ENCODE measurements around the gene MAOA.
A peak's percentile ranks its signal among the peaks of the same experiment; 100 is the strongest.

The MAOA gene

DNA sequence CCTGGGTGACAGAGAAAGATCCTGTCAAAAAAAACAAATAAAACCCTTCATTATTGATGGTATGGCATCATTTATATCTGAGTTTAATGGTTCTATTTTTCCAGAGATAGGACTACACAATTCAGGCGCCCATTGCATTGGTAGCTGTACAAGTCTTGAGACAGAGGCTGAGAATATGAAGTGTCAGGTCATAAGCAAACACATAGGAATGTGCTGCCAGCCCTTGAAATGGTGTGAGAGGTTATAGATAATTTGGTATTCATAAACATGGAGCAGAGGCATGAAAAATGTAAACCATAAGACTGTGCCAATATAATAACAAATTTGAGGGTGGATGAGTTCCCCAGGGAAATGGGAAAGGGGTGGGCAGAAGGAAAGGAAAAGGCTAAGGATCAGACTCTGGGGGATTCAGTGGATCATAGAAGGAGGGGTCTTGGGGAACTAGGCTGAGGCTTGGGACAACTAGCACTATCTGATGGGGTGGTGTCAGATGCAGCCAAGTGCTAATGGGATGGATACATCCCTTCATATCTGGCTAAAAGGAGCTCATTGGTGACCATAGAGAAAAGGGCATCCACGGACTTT lies 50.8 kb downstream of the MAOA start:
- ChIA-PET CTCF (interaction anchor here (1.1 to 1.6 kb wide), 2 partner anchors 9 to 15 kb away, joined by 3 read pairs; no protein-coding TSS in a partner anchor), POLR2A (interaction anchor here (1.2 kb wide), 1 partner anchor 51 kb away, joined by 6 read pairs; the partner anchor contains the start of gene MAOA)
- H3K9me3 ChIP-seq (ENCODE audit: control insufficient read depth, insufficient read depth, low read depth, low read length), result no peaks in the 10 kb centered on the region
- no peaks in the 10 kb centered on the region for H3K36me3 ChIP-seq (ENCODE audit: control insufficient read depth in 2 of 2, insufficient read depth in 1 of 2, low read length in 2 of 2)
- no peak overlapping the region; the same call in 1 of the 2 replicates for H3K27ac ChIP-seq (ENCODE audit: extremely low read depth, low read depth, low read length)
- TF ChIP-seq, protein P1, sequence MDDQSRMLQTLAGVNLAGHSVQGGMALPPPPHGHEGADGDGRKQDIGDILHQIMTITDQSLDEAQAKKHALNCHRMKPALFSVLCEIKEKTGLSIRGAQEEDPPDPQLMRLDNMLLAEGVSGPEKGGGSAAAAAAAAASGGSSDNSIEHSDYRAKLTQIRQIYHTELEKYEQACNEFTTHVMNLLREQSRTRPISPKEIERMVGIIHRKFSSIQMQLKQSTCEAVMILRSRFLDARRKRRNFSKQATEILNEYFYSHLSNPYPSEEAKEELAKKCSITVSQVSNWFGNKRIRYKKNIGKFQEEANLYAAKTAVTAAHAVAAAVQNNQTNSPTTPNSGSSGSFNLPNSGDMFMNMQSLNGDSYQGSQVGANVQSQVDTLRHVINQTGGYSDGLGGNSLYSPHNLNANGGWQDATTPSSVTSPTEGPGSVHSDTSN (CRISPR knock-in tag; IDR thresholded peaks at IDR 0.05), result no peak
- TF ChIP-seq ZNF664 (tag by site-specific recombination; IDR thresholded peaks at IDR 0.05), result no peak
- peaks cover 11% of the 10 kb centered on the region; the same call in 1 of the 2 replicates for H3K4me1 ChIP-seq (ENCODE audit: control insufficient read depth, insufficient read depth, low read length)
- H3K4me3 ChIP-seq (ENCODE audit: low read depth, low read length), result no peak overlapping the region

DNA sequence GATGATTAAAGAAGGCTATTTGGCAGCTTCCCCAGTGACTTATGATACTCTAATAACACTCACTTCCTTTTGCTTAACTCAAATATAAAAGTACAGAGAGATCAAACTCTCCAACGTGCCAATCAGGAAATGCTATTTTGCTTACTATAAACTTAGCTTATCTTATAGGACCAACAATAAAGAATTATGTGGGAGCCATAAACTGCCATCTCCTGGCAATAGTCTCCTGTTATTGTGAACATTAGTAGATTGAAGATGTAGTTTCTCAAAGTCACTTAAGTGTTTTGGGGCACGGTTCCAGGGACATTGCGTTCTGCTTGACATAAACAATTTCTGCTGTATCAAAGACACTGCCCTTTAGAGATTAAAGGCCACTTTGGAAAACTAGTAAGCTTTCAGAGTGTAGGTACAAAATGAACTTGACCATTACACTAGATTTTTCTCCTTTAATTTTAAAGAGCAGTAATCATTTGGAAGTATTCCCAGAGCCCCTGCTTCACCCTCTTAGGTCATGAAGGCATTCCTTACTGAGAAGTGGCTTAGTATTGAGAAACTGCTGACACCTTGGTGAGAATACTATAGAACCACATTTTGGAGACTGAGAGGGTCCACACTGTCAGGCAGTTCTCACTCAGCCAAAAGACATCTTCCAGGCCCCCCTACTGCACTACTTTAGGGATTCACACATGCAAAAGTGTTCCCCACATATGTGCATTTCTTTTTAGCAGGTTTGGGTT lies 51.9 kb downstream of the MAOA start:
- peaks cover 6% of the 10 kb centered on the region; the same call in 1 of the 2 replicates for H3K4me1 ChIP-seq (ENCODE audit: control insufficient read depth, insufficient read depth, low read length)
- no peak overlapping the region; the same call in 1 of the 2 replicates for H3K27ac ChIP-seq (ENCODE audit: extremely low read depth, low read depth, low read length)
- ChIA-PET POLR2A (interaction anchor here (1.2 kb wide), 1 partner anchor 52 kb away, joined by 6 read pairs; the partner anchor contains the start of gene MAOA), CTCF (interaction anchor here (1.6 kb wide), 1 partner anchor 10 kb away, joined by 3 read pairs; no protein-coding TSS in a partner anchor)
- no peaks in the 10 kb centered on the region for H3K9me3 ChIP-seq (ENCODE audit: control insufficient read depth, insufficient read depth, low read depth, low read length)
- peak; percentile 92 for TF ChIP-seq TCF7L2 (IDR thresholded peaks at IDR 0.05; ENCODE audit: borderline replicate concordance, low read depth, low read length)
- TF ChIP-seq FEZF1 (tag by site-specific recombination; IDR thresholded peaks at IDR 0.05), result peak; percentile 68
- TF ChIP-seq, protein P2, sequence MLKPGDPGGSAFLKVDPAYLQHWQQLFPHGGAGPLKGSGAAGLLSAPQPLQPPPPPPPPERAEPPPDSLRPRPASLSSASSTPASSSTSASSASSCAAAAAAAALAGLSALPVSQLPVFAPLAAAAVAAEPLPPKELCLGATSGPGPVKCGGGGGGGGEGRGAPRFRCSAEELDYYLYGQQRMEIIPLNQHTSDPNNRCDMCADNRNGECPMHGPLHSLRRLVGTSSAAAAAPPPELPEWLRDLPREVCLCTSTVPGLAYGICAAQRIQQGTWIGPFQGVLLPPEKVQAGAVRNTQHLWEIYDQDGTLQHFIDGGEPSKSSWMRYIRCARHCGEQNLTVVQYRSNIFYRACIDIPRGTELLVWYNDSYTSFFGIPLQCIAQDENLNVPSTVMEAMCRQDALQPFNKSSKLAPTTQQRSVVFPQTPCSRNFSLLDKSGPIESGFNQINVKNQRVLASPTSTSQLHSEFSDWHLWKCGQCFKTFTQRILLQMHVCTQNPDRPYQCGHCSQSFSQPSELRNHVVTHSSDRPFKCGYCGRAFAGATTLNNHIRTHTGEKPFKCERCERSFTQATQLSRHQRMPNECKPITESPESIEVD (tag by site-specific recombination; IDR thresholded peaks at IDR 0.05), result peak; percentile 76
- TF ChIP-seq OSR2 (tag by site-specific recombination; IDR thresholded peaks at IDR 0.05), result peak; percentile 57; the same call in 1 of the 2 replicates
- TF ChIP-seq ZXDB (tag by site-specific recombination; IDR thresholded peaks at IDR 0.05), result peak; percentile 60
- TF ChIP-seq, protein P3, sequence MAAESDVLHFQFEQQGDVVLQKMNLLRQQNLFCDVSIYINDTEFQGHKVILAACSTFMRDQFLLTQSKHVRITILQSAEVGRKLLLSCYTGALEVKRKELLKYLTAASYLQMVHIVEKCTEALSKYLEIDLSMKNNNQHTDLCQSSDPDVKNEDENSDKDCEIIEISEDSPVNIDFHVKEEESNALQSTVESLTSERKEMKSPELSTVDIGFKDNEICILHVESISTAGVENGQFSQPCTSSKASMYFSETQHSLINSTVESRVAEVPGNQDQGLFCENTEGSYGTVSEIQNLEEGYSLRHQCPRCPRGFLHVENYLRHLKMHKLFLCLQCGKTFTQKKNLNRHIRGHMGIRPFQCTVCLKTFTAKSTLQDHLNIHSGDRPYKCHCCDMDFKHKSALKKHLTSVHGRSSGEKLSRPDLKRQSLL (tag by site-specific recombination; IDR thresholded peaks at IDR 0.05), result no peak
- TF ChIP-seq BCL11A (tag by site-specific recombination; IDR thresholded peaks at IDR 0.05; ENCODE audit: low read depth), result no peak
- TF ChIP-seq WT1 (tag by site-specific recombination; IDR thresholded peaks at IDR 0.05), result no peak
- TF ChIP-seq MYNN (tag by site-specific recombination; IDR thresholded peaks at IDR 0.05; ENCODE audit: borderline replicate concordance), result no peak
- peak; percentile 71 for TF ChIP-seq ZNF843 (tag by site-specific recombination; IDR thresholded peaks at IDR 0.05)
- peaks cover 0 to 2% of the 10 kb centered on the region in 2 experiments; a peak in 2 of 3 replicates for H3K36me3 ChIP-seq (ENCODE audit: control insufficient read depth in 2 of 2, insufficient read depth in 1 of 2, low read length in 2 of 2)
- H3K4me3 ChIP-seq (ENCODE audit: low read depth, low read length), result no peak overlapping the region

DNA sequence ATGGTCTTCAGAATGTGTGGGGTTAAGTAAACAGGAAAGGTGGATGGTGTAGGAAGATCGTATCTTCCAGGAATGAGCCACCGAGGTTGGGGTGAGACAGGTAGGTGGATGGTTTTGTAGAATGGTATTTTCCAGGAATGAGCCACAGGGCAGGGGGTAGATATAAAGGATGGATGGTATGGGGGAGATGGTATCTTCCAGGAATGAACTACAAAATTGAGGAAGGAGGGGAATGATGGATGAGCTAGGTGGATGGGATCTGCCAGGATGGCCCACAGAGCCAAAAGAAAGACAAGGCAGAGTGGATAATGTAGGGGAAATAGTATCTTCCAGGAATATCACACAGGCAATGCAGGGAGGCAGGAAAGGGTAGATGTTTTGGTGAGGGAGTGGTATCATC lies 60.0 kb downstream of the MAOA start:
- no peak overlapping the region for H3K27ac ChIP-seq (ENCODE audit: extremely low read depth, low read depth, low read length)
- H3K36me3 ChIP-seq (ENCODE audit: control insufficient read depth in 2 of 2, insufficient read depth in 1 of 2, low read length in 2 of 2), result peaks cover 0 to 5% of the 10 kb centered on the region in 2 experiments; a peak in 2 of 3 replicates
- CTCF ChIA-PET, result no interaction called here
- POLR2A ChIA-PET, result no interaction called here
- no peaks in the 10 kb centered on the region for H3K4me1 ChIP-seq (ENCODE audit: control insufficient read depth, insufficient read depth, low read length)
- H3K9me3 ChIP-seq (ENCODE audit: control insufficient read depth, insufficient read depth, low read depth, low read length), result no peaks in the 10 kb centered on the region; the same call in 1 of the 2 replicates
- H3K4me3 ChIP-seq (ENCODE audit: low read depth, low read length), result no peak overlapping the region
- no peak for TF ChIP-seq ZNF114 (tag by site-specific recombination; IDR thresholded peaks at IDR 0.05)
- no peak for TF ChIP-seq ZNF701 (tag by site-specific recombination; IDR thresholded peaks at IDR 0.05)
- TF ChIP-seq, protein P4, sequence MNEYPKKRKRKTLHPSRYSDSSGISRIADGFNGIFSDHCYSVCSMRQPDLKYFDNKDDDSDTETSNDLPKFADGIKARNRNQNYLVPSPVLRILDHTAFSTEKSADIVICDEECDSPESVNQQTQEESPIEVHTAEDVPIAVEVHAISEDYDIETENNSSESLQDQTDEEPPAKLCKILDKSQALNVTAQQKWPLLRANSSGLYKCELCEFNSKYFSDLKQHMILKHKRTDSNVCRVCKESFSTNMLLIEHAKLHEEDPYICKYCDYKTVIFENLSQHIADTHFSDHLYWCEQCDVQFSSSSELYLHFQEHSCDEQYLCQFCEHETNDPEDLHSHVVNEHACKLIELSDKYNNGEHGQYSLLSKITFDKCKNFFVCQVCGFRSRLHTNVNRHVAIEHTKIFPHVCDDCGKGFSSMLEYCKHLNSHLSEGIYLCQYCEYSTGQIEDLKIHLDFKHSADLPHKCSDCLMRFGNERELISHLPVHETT (tag by site-specific recombination; IDR thresholded peaks at IDR 0.05), result no peak
- no peak for TF ChIP-seq SETDB1 (IDR thresholded peaks at IDR 0.05; ENCODE audit: insufficient read length, low read length)
- TF ChIP-seq, protein P5, sequence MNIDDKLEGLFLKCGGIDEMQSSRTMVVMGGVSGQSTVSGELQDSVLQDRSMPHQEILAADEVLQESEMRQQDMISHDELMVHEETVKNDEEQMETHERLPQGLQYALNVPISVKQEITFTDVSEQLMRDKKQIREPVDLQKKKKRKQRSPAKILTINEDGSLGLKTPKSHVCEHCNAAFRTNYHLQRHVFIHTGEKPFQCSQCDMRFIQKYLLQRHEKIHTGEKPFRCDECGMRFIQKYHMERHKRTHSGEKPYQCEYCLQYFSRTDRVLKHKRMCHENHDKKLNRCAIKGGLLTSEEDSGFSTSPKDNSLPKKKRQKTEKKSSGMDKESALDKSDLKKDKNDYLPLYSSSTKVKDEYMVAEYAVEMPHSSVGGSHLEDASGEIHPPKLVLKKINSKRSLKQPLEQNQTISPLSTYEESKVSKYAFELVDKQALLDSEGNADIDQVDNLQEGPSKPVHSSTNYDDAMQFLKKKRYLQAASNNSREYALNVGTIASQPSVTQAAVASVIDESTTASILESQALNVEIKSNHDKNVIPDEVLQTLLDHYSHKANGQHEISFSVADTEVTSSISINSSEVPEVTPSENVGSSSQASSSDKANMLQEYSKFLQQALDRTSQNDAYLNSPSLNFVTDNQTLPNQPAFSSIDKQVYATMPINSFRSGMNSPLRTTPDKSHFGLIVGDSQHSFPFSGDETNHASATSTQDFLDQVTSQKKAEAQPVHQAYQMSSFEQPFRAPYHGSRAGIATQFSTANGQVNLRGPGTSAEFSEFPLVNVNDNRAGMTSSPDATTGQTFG (tag by site-specific recombination; IDR thresholded peaks at IDR 0.05; ENCODE audit: borderline replicate concordance), result no peak
- TF ChIP-seq ZNF626 (tag by site-specific recombination; IDR thresholded peaks at IDR 0.05), result no peak
- no peak for TF ChIP-seq ZEB2 (tag by site-specific recombination; IDR thresholded peaks at IDR 0.05)
- TF ChIP-seq ZNF585B (tag by site-specific recombination; IDR thresholded peaks at IDR 0.05), result no peak
- TF ChIP-seq REPIN1 (tag by site-specific recombination; IDR thresholded peaks at IDR 0.05; ENCODE audit: low read depth), result no peak
